Measurements from ENCODE around the gene MBD1.

GRCh38 chr18:50327983-50328382 is 46.7 kb upstream of the MBD1 start:
- TF ChIP-seq CTCF (conservative IDR thresholded peaks at IDR 0.05) (no peak), EZH2 (IDR thresholded peaks at IDR 0.05; ENCODE audit: low read depth) (no peak)
